Stimulated activated CD4-positive, alpha-beta T cell treated with anti-CD3 and anti-CD28 coated beads, TNF-alpha, amount 100 ng/mL, for 1 hour (primary cell): ENCODE measurements around the gene PYGO2.
"Not testable (repeated sequence)": the region's sequence is repeated elsewhere in the genome, so short reads cannot be mapped to it uniquely, and the experiment has no call there.

Source experiments
- DNase-seq, 3 donors: peaks; one replicate each; pipeline ENCODE4 v3.0.0-alpha.2; 2020; ENCODE audit warnings: low read depth in 3 of 3, low spot score in 1 of 3

PYGO2 gene

DNA sequence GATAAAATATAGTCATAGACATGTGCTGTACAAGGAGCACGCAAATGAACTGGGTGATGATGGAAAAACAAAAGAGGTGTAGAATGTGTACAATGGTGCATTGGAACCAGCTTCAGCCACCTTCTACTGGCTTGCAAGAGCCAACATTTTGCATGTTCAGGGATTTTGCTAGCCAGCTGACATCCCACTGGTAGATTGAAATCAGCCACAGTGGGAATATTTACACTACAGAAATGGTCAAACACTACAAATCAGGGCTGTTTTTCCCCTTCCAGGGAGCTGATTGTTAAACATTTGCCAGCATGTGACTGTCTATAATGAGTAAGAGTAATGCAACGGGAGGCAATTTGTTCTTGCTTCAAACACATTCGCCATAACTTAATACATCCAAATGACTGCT, 48.3 kb downstream of the PYGO2 start:
- DNase-seq: no peak

DNA sequence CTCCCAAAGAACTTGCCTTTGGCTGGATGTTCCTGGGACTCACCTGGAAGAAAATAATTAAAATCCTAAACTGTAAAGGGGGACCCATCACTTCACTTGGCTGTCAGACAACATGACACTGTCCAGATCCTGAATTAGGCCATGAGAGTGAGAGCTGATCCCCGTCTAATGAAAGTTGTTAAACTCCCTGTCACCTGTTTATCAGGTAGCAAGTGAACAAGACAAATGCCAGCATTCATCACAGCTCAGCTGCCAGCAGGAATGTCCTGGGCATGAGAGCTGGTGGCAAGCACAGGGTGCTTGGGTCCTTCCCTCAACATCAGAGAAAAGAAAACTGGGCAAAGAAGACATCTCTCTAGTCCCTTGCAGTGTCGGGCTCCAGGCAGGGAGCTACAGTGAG, 48.8 kb downstream of the PYGO2 start:
- DNase-seq: no peak

DNA sequence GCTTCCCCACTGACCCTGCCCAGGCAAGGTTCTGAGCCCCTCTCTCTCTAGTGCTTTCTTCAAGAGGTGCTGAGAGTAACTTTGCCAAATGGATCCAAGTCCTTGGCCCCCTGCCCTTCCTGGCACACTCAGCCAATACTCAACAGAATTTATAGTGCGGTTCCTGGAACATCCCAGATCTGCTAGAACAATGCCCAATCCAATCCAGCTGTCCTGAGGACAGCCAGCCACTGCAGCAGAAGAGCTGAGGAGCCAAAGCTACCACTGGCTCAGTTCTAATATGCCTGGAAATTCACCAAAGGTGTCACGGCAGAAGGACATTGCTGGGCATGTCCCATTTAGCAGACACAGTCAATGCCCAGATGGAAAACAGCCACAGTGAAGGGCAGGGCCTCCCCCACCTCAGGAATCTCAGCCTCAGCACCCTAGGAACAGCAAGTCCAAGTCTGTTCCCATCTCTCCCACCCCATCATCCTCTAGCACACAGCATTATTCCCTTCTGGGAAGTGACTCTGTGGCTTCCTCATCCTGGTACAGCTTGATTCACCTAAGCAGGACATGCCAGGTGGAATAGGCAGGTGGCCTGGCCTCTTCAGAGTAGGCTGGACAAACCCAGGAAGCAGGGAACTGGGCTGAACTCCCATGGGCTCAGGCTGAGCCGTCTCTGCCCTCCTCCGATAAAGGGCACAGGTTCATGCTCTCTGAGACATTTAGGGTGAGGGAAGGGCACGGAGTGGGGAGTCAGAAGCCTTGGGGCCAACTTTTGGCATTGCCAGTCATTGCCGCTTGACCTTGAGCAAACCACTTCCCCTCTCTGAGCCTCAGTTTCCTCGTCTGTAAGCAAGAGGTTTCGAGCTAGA, 49.7 kb downstream of the PYGO2 start:
- DNase-seq: no peak

DNA sequence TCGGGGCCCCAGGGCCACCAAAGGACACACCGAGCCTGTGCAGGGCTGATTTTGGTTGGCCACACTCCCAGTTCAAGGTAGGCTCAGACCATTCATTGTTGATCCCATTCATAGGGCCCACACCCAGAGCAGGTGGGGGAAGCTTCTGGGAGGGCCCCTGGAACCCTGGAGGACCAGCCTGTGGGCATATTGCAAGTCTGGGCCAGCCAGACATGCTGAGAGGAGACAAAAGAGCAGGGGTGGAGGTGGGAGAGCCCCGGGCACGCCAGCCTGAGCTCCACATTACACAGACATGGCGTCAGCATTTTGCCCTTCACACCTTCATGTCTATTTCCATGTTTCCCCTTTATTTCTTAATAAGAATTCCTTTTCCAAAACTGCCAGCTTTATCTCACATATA, 50.7 kb downstream of the PYGO2 start:
- no peak for DNase-seq

GRCh38 chr1:154908937-154909336, 52.6 kb downstream of the PYGO2 start:
- DNase-seq: no peak

DNA sequence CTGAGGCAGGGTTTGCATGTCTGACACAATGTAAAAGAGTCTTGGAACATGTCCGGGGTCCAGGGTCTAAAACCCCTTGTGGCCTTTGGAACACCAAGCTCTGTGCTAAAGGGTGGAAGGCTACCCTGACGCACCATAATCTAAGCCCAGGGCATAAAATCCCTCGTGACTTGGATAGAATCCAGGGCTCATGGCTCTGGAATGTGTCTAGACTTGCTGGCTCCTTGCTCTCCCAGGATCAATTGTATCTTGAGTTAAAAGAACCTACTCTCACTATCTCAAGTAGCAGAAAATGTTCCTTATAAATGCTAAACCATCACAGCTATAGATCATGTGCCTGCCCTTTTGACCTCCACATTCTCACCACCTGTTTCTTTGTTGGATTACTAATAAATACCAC, 53.5 kb downstream of the PYGO2 start:
- not testable (repeated sequence) for DNase-seq
